GM18909 (cell line): Measurements from ENCODE around the gene TENT5C.

Experiments
- ATAC-seq: cut with Tn5 transposase; IDR thresholded peaks from one replicate; pipeline ENCODE4 v1.9.1; 2021; ENCODE audit warnings: mild to moderate bottlenecking; ENCODE audit not compliant: unreplicated experiment, poor library complexity

The TENT5C gene

GRCh38 chr1:117611894-117612483, 6.1 kb downstream of the TENT5C start:
- ATAC-seq: no peak

GRCh38 chr1:117612517-117613248, 6.8 kb downstream of the TENT5C start:
- ATAC-seq: no peak

GRCh38 chr1:117613249-117613968, 7.6 kb downstream of the TENT5C start:
- ATAC-seq: no peak

GRCh38 chr1:117613969-117614729, 8.3 kb downstream of the TENT5C start:
- no peak for ATAC-seq

GRCh38 chr1:117615474-117615873, 9.6 kb downstream of the TENT5C start:
- peak; percentile 56 for ATAC-seq

GRCh38 chr1:117616356-117616755, 10.5 kb downstream of the TENT5C start:
- ATAC-seq: no peak

GRCh38 chr1:117616967-117617366, 11.1 kb downstream of the TENT5C start:
- ATAC-seq: no peak

- no peak for ATAC-seq
These were observed 12.7 kb downstream of the TENT5C start for GRCh38 chr1:117618450-117619122.

- ATAC-seq: no peak
These were observed 14.6 kb downstream of the TENT5C start for GRCh38 chr1:117620440-117620839.

- ATAC-seq: no peak
These were observed 15.5 kb downstream of the TENT5C start for GRCh38 chr1:117621316-117621715.

- no peak for ATAC-seq
These were observed 16.9 kb downstream of the TENT5C start for GRCh38 chr1:117622726-117623125.

GRCh38 chr1:117623141-117623540, 17.3 kb downstream of the TENT5C start:
- ATAC-seq: no peak

GRCh38 chr1:117623698-117624097, 17.9 kb downstream of the TENT5C start:
- ATAC-seq: no peak

GRCh38 chr1:117627546-117628130, 21.8 kb downstream of the TENT5C start:
- no peak for ATAC-seq

- no peak for ATAC-seq
These were observed 22.5 kb downstream of the TENT5C start for GRCh38 chr1:117628343-117628742.

GRCh38 chr1:117629625-117630422, 24.0 kb downstream of the TENT5C start:
- no peak for ATAC-seq

GRCh38 chr1:117630423-117630998, 24.7 kb downstream of the TENT5C start:
- ATAC-seq: no peak

- no peak for ATAC-seq
These were observed 25.7 kb downstream of the TENT5C start for GRCh38 chr1:117631359-117632160.
